SU-DHL-6 (cell line): ENCODE data around the gene EPB41L5.
"Not testable (repeated sequence)": the region's sequence is repeated elsewhere in the genome, so short reads cannot be mapped to it uniquely, and the experiment has no call there.

Experiments used
- H2AFZ ChIP-seq: fragments of 200-600 bp; sonication (generic); 2 replicates; pipeline ENCODE4 v1.6.1; 2014; ENCODE audit warnings: low read depth, mild to moderate bottlenecking, moderate library complexity, mixed read lengths, antibody characterized with exemption, low read length; ENCODE audit not compliant: severe bottlenecking
- H3F3A ChIP-seq: fragments of 200-600 bp; shearing (Covaris generic); 2 replicates; pipeline ENCODE4 v1.6.0; 2016; ENCODE audit warnings: antibody characterized with exemption, mild to moderate bottlenecking; ENCODE audit not compliant: insufficient read depth
- H3K27ac ChIP-seq: fragments of 200-600 bp; sonication (generic); 2 replicates; pipeline ENCODE4 v1.5.1; 2016; ENCODE audit warnings: low read depth, mild to moderate bottlenecking, low read length, moderate library complexity, mixed read lengths
- H3K27me3 ChIP-seq: fragments of 200-600 bp; sonication (generic), shearing (Covaris generic); 2 replicates; pipeline ENCODE4 v1.6.0; 2014; ENCODE audit warnings: mild to moderate bottlenecking, low read length
- H3K36me3 ChIP-seq: fragments of 200-600 bp; sonication (generic); 2 replicates; pipeline ENCODE4 v1.6.1; 2014; ENCODE audit warnings: mild to moderate bottlenecking, low read length, mixed read lengths
- H3K4me2 ChIP-seq: fragments of 300-600, 200-600 bp; shearing (Covaris generic), sonication (generic); 2 replicates; pipeline ENCODE4 v1.6.0; 2014; ENCODE audit warnings: low read length, low read depth, mild to moderate bottlenecking; ENCODE audit not compliant: poor library complexity, severe bottlenecking
- H3K4me3 ChIP-seq: fragments of 200-600 bp; sonication (generic); 2 replicates; pipeline ENCODE4 v1.5.1; 2014; ENCODE audit warnings: antibody characterized with exemption, low read length, mild to moderate bottlenecking, mixed read lengths; ENCODE audit not compliant: insufficient read depth, poor library complexity, severe bottlenecking
- H3K79me2 ChIP-seq: fragments of 200-600 bp; sonication (generic); 2 replicates; pipeline ENCODE4 v1.6.1; 2014; ENCODE audit warnings: mild to moderate bottlenecking, low read length, moderate library complexity; ENCODE audit not compliant: insufficient read depth
- H3K9ac ChIP-seq: fragments of 200-600 bp; sonication (generic); 2 replicates; pipeline ENCODE4 v1.7.0; 2014; ENCODE audit warnings: mild to moderate bottlenecking, low read length
- H3K9me2 ChIP-seq: fragments of 200-600 bp; sonication (generic); replicated peaks from 2 replicates; pipeline ENCODE4 v1.6.1; 2014; ENCODE audit warnings: low read length; ENCODE audit not compliant: insufficient read depth
- H3K9me3 ChIP-seq: fragments of 200-600 bp; sonication (generic); 2 replicates; pipeline ENCODE4 v1.6.1; 2014; ENCODE audit warnings: low read length, mixed read lengths; ENCODE audit not compliant: insufficient read depth
- H4K20me1 ChIP-seq: fragments of 200-600 bp; sonication (generic); 2 replicates; pipeline ENCODE4 v1.6.1; 2014; ENCODE audit warnings: low read depth, mild to moderate bottlenecking, antibody characterized with exemption, low read length, moderate library complexity, mixed read lengths
- EZH2phosphoT487 ChIP-seq: fragments of 200-600 bp; sonication (generic), shearing (Covaris generic); conservative IDR thresholded peaks from 2 replicates; pipeline ENCODE4 v1.6.1; 2018; ENCODE audit warnings: mild to moderate bottlenecking, antibody characterized with exemption, low read length, moderate library complexity, mixed read lengths
- TF ChIP-seq, protein P1 (sequence below): fragments of 200-600 bp; sonication (generic); IDR thresholded peaks from one replicate; pipeline ENCODE4 v1.5.1; 2017; ENCODE audit warnings: antibody characterized with exemption, mild to moderate bottlenecking, low read length, moderate library complexity; ENCODE audit not compliant: insufficient read depth, poor library complexity, severe bottlenecking

EPB41L5 gene

DNA sequence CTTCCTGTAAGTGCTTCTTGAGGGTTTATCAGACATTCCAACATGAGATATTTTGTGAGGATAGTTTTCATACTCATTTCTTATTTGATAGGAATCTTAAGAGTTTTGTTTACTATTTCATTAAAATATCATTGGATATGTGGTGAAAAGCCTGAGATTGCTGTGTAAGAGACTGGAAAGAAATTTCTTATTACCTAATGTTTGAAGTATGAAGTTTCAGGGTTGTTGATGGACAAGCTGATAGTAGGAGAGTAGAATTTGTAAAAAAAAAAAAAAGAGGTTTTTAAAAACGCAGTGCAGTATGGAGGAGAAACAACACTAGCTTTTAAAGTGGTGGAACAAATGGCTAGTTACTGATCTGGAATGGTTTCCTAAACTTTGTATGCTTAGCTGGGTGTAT is 7.7 kb downstream of the EPB41L5 start:
- no peaks in the 10 kb centered on the region for H3F3A ChIP-seq
- no peak overlapping the region for H3K9ac ChIP-seq
- H3K27ac ChIP-seq: no peak overlapping the region
- no peaks in the 10 kb centered on the region for H3K27me3 ChIP-seq
- H3K36me3 ChIP-seq: no peaks in the 10 kb centered on the region
- no peaks in the 10 kb centered on the region for H3K79me2 ChIP-seq
- no peak overlapping the region for H3K4me3 ChIP-seq
- H4K20me1 ChIP-seq: no peaks in the 10 kb centered on the region
- no peaks in the 10 kb centered on the region for H3K9me2 ChIP-seq
- no peak overlapping the region for H3K4me2 ChIP-seq
- no peak overlapping the region for H2AFZ ChIP-seq
- H3K9me3 ChIP-seq: no peaks in the 10 kb centered on the region
- TF ChIP-seq, protein P1, sequence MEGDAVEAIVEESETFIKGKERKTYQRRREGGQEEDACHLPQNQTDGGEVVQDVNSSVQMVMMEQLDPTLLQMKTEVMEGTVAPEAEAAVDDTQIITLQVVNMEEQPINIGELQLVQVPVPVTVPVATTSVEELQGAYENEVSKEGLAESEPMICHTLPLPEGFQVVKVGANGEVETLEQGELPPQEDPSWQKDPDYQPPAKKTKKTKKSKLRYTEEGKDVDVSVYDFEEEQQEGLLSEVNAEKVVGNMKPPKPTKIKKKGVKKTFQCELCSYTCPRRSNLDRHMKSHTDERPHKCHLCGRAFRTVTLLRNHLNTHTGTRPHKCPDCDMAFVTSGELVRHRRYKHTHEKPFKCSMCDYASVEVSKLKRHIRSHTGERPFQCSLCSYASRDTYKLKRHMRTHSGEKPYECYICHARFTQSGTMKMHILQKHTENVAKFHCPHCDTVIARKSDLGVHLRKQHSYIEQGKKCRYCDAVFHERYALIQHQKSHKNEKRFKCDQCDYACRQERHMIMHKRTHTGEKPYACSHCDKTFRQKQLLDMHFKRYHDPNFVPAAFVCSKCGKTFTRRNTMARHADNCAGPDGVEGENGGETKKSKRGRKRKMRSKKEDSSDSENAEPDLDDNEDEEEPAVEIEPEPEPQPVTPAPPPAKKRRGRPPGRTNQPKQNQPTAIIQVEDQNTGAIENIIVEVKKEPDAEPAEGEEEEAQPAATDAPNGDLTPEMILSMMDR: no peak
- TF ChIP-seq EZH2phosphoT487: no peak

DNA sequence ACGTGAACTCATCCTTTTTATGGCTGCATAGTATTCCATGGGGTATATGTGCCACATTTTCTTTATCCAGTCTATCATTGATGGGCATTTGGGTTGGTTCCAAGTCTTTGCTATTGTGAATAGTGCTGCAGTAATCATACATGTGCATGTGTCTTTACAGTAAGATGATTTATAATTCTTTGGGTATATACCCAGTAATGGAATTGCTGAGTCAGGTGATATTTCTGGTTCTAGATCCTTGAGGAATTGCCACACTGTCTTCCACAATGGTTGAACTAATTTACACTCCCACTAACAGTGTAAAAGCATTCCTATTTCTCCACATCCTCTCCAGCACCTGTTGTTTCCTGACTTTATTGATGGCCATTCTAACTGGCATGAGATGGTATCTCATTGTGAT is 9.6 kb downstream of the EPB41L5 start:
- not testable (repeated sequence) for H3K9me3 ChIP-seq, H3K27ac ChIP-seq, H3K4me3 ChIP-seq, H3K27me3 ChIP-seq, H3K79me2 ChIP-seq, H3K36me3 ChIP-seq, H3F3A ChIP-seq, H3K9ac ChIP-seq, H3K4me2 ChIP-seq, H2AFZ ChIP-seq, H4K20me1 ChIP-seq, H3K9me2 ChIP-seq

DNA sequence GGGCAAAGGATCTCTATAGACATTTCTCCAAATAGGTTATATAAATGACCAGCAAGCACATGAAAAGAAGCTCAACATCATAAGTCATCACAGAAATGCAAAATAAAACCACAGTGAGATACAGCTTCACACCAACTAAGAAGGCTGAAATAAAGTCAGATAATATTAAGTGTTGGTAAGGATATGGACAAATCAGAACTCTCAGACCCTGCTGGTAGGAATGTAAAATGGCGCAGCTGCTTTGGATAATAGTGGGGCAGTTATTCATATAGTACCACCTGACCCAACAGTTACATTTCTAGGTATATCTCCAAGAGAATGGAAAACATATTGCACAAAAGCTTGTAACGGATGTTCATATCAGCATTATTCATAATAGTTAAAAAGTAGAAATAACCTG is 14.0 kb downstream of the EPB41L5 start:
- no peaks in the 10 kb centered on the region for H3K9me2 ChIP-seq
- no peaks in the 10 kb centered on the region for H3F3A ChIP-seq
- TF ChIP-seq, protein P1: no peak
- TF ChIP-seq EZH2phosphoT487: no peak
- H3K36me3 ChIP-seq: no peaks in the 10 kb centered on the region
- H3K9me3 ChIP-seq: no peaks in the 10 kb centered on the region
- H2AFZ ChIP-seq: no peak overlapping the region
- H3K79me2 ChIP-seq: no peaks in the 10 kb centered on the region
- H3K4me3 ChIP-seq: no peak overlapping the region
- H4K20me1 ChIP-seq: no peaks in the 10 kb centered on the region
- no peak overlapping the region for H3K27ac ChIP-seq
- H3K9ac ChIP-seq: no peak overlapping the region
- H3K27me3 ChIP-seq: no peaks in the 10 kb centered on the region
- H3K4me2 ChIP-seq: no peak overlapping the region

DNA sequence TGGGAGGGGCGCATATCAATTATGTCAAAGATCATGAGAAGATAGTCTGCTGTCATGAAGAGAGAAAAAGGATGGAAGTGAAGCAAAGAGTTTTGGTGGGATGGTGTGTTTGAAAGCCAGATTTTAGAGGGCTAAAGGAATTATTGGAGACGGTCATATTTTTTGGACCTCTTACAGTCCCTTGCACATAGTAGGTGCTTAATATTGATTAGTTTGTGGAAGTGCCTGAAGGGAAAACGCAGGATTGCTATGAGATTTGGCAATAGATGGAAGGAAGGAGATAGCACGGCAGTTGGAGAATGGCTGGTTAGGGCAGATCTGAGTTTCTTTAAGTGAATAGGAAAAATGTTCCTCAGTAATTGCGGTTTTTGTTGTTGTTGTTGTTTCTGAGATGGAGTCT is 15.9 kb downstream of the EPB41L5 start:
- H3K9ac ChIP-seq: no peak overlapping the region
- H3K36me3 ChIP-seq: no peaks in the 10 kb centered on the region
- no peaks in the 10 kb centered on the region for H3F3A ChIP-seq
- H3K9me2 ChIP-seq: no peaks in the 10 kb centered on the region
- H3K27ac ChIP-seq: no peak overlapping the region
- no peak for TF ChIP-seq EZH2phosphoT487
- TF ChIP-seq, protein P1: no peak
- no peaks in the 10 kb centered on the region for H4K20me1 ChIP-seq
- no peaks in the 10 kb centered on the region for H3K9me3 ChIP-seq
- H3K27me3 ChIP-seq: no peaks in the 10 kb centered on the region
- H3K4me3 ChIP-seq: no peak overlapping the region
- no peak overlapping the region for H3K4me2 ChIP-seq
- no peaks in the 10 kb centered on the region for H3K79me2 ChIP-seq
- H2AFZ ChIP-seq: no peak overlapping the region
